ENCODE measurements around the gene DAPK1.
"Not testable (repeated sequence)": the region's sequence is repeated elsewhere in the genome, so short reads cannot be mapped to it uniquely, and the experiment has no call there.

Gene DAPK1

GRCh38 chr9:87733273-87734052, 235.8 kb downstream of the DAPK1 start:
- no peak overlapping the region for H3K27ac ChIP-seq (ENCODE audit: low read length)

GRCh38 chr9:87734106-87734505, 236.4 kb downstream of the DAPK1 start:
- H3K4me3 ChIP-seq (ENCODE audit: low read length): no peak overlapping the region
- no peaks in the 10 kb centered on the region for H3K9me3 ChIP-seq (ENCODE audit: control insufficient read depth, low read depth, low read length)
- H3K36me3 ChIP-seq (ENCODE audit: control insufficient read depth, low read depth, low read length): peaks cover 5% of the 10 kb centered on the region
- no peak overlapping the region for H3K27ac ChIP-seq (ENCODE audit: low read length)
- no peaks in the 10 kb centered on the region for H3K4me1 ChIP-seq (ENCODE audit: control insufficient read depth, low read depth, low read length)
- H3K9ac ChIP-seq (ENCODE audit: low read length): no peak overlapping the region
- H3K27me3 ChIP-seq (ENCODE audit: control insufficient read depth, insufficient read depth, low read length): no peaks in the 10 kb centered on the region

More at GRCh38 chr9:87733273-87734052, 235.8 kb downstream of the DAPK1 start:
- Histone ChIP-seq H3K36me3 (ENCODE audit: control insufficient read depth, low read depth, low read length) (peaks cover 7% of the 10 kb centered on the region), H3K27me3 (ENCODE audit: control insufficient read depth, insufficient read depth, low read length) (no peaks in the 10 kb centered on the region), H3K4me3 (ENCODE audit: low read length) (no peak overlapping the region), H3K4me1 (ENCODE audit: control insufficient read depth, low read depth, low read length) (no peaks in the 10 kb centered on the region), H3K9ac (ENCODE audit: low read length) (no peak overlapping the region), H3K9me3 (ENCODE audit: control insufficient read depth, low read depth, low read length) (no peaks in the 10 kb centered on the region)

GRCh38 chr9:87739546-87739945, 241.9 kb downstream of the DAPK1 start:
- no peak overlapping the region for H3K27ac ChIP-seq (ENCODE audit: low read length)
- H3K9ac ChIP-seq (ENCODE audit: low read length): no peak overlapping the region
- no peaks in the 10 kb centered on the region for H3K27me3 ChIP-seq (ENCODE audit: control insufficient read depth, insufficient read depth, low read length)
- no peaks in the 10 kb centered on the region for H3K9me3 ChIP-seq (ENCODE audit: control insufficient read depth, low read depth, low read length)
- no peaks in the 10 kb centered on the region for H3K36me3 ChIP-seq (ENCODE audit: control insufficient read depth, low read depth, low read length)
- no peak overlapping the region for H3K4me3 ChIP-seq (ENCODE audit: low read length)
- no peaks in the 10 kb centered on the region for H3K4me1 ChIP-seq (ENCODE audit: control insufficient read depth, low read depth, low read length)

- Histone ChIP-seq H3K27ac (ENCODE audit: low read length) (no peak overlapping the region), H3K9ac (ENCODE audit: low read length) (no peak overlapping the region), H3K4me3 (ENCODE audit: low read length) (no peak overlapping the region), H3K27me3 (ENCODE audit: control insufficient read depth, insufficient read depth, low read length) (no peaks in the 10 kb centered on the region), H3K4me1 (ENCODE audit: control insufficient read depth, low read depth, low read length) (no peaks in the 10 kb centered on the region), H3K9me3 (ENCODE audit: control insufficient read depth, low read depth, low read length) (no peaks in the 10 kb centered on the region), H3K36me3 (ENCODE audit: control insufficient read depth, low read depth, low read length) (no peaks in the 10 kb centered on the region)
Measured at GRCh38 chr9:87740209-87740608, 242.5 kb downstream of the DAPK1 start.

GRCh38 chr9:87741326-87741725, 243.7 kb downstream of the DAPK1 start:
- no peaks in the 10 kb centered on the region for H3K36me3 ChIP-seq (ENCODE audit: control insufficient read depth, low read depth, low read length)
- H3K9ac ChIP-seq (ENCODE audit: low read length): no peak overlapping the region
- no peak overlapping the region for H3K4me3 ChIP-seq (ENCODE audit: low read length)
- no peaks in the 10 kb centered on the region for H3K27me3 ChIP-seq (ENCODE audit: control insufficient read depth, insufficient read depth, low read length)
- H3K27ac ChIP-seq (ENCODE audit: low read length): no peak overlapping the region
- no peaks in the 10 kb centered on the region for H3K9me3 ChIP-seq (ENCODE audit: control insufficient read depth, low read depth, low read length)
- H3K4me1 ChIP-seq (ENCODE audit: control insufficient read depth, low read depth, low read length): no peaks in the 10 kb centered on the region

- H3K27ac ChIP-seq (ENCODE audit: low read length): no peak overlapping the region
- H3K9ac ChIP-seq (ENCODE audit: low read length): no peak overlapping the region
Measured at GRCh38 chr9:87741891-87742290, 244.2 kb downstream of the DAPK1 start.

GRCh38 chr9:87742813-87743428, 245.3 kb downstream of the DAPK1 start:
- Histone ChIP-seq H3K36me3 (ENCODE audit: control insufficient read depth, low read depth, low read length) (no peaks in the 10 kb centered on the region), H3K4me3 (ENCODE audit: low read length) (no peak overlapping the region), H3K27ac (ENCODE audit: low read length) (no peak overlapping the region), H3K9ac (ENCODE audit: low read length) (no peak overlapping the region), H3K27me3 (ENCODE audit: control insufficient read depth, insufficient read depth, low read length) (no peaks in the 10 kb centered on the region), H3K4me1 (ENCODE audit: control insufficient read depth, low read depth, low read length) (peaks cover 7% of the 10 kb centered on the region), H3K9me3 (ENCODE audit: control insufficient read depth, low read depth, low read length) (no peaks in the 10 kb centered on the region)

More at GRCh38 chr9:87741891-87742290, 244.2 kb downstream of the DAPK1 start:
- Histone ChIP-seq H3K4me3 (ENCODE audit: low read length) (no peak overlapping the region), H3K36me3 (ENCODE audit: control insufficient read depth, low read depth, low read length) (no peaks in the 10 kb centered on the region), H3K27me3 (ENCODE audit: control insufficient read depth, insufficient read depth, low read length) (no peaks in the 10 kb centered on the region), H3K4me1 (ENCODE audit: control insufficient read depth, low read depth, low read length) (no peaks in the 10 kb centered on the region), H3K9me3 (ENCODE audit: control insufficient read depth, low read depth, low read length) (no peaks in the 10 kb centered on the region)

GRCh38 chr9:87744247-87744646, 246.6 kb downstream of the DAPK1 start:
- not testable (repeated sequence) for H3K4me3 ChIP-seq (ENCODE audit: low read length); H3K9ac ChIP-seq (ENCODE audit: low read length); H3K36me3 ChIP-seq (ENCODE audit: control insufficient read depth, low read depth, low read length); H3K9me3 ChIP-seq (ENCODE audit: control insufficient read depth, low read depth, low read length); H3K27ac ChIP-seq (ENCODE audit: low read length); H3K27me3 ChIP-seq (ENCODE audit: control insufficient read depth, insufficient read depth, low read length)
- H3K4me1 ChIP-seq (ENCODE audit: control insufficient read depth, low read depth, low read length): peaks cover 14% of the 10 kb centered on the region

GRCh38 chr9:87746186-87746585, 248.5 kb downstream of the DAPK1 start:
- no peak overlapping the region for H3K4me3 ChIP-seq (ENCODE audit: low read length)
- H3K9ac ChIP-seq (ENCODE audit: low read length): no peak overlapping the region
- H3K4me1 ChIP-seq (ENCODE audit: control insufficient read depth, low read depth, low read length): peaks cover 14% of the 10 kb centered on the region
- no peaks in the 10 kb centered on the region for H3K9me3 ChIP-seq (ENCODE audit: control insufficient read depth, low read depth, low read length)
- no peaks in the 10 kb centered on the region for H3K27me3 ChIP-seq (ENCODE audit: control insufficient read depth, insufficient read depth, low read length)
- H3K36me3 ChIP-seq (ENCODE audit: control insufficient read depth, low read depth, low read length): no peaks in the 10 kb centered on the region
- H3K27ac ChIP-seq (ENCODE audit: low read length): no peak overlapping the region

GRCh38 chr9:87748881-87749280, 251.2 kb downstream of the DAPK1 start:
- Histone ChIP-seq H3K9ac (ENCODE audit: low read length) (no peak overlapping the region), H3K36me3 (ENCODE audit: control insufficient read depth, low read depth, low read length) (no peaks in the 10 kb centered on the region), H3K4me1 (ENCODE audit: control insufficient read depth, low read depth, low read length) (peaks cover 14% of the 10 kb centered on the region), H3K4me3 (ENCODE audit: low read length) (no peak overlapping the region), H3K27me3 (ENCODE audit: control insufficient read depth, insufficient read depth, low read length) (no peaks in the 10 kb centered on the region), H3K27ac (ENCODE audit: low read length) (no peak overlapping the region), H3K9me3 (ENCODE audit: control insufficient read depth, low read depth, low read length) (no peaks in the 10 kb centered on the region)

- H3K9me3 ChIP-seq (ENCODE audit: control insufficient read depth, low read depth, low read length): no peaks in the 10 kb centered on the region
- no peaks in the 10 kb centered on the region for H3K36me3 ChIP-seq (ENCODE audit: control insufficient read depth, low read depth, low read length)
- no peaks in the 10 kb centered on the region for H3K27me3 ChIP-seq (ENCODE audit: control insufficient read depth, insufficient read depth, low read length)
- no peak overlapping the region for H3K4me3 ChIP-seq (ENCODE audit: low read length)
- H3K9ac ChIP-seq (ENCODE audit: low read length): no peak overlapping the region
- peaks cover 14% of the 10 kb centered on the region for H3K4me1 ChIP-seq (ENCODE audit: control insufficient read depth, low read depth, low read length)
- H3K27ac ChIP-seq (ENCODE audit: low read length): no peak overlapping the region
Measured at GRCh38 chr9:87749335-87750035, 251.8 kb downstream of the DAPK1 start.
